Omental fat pad (tissue), 4 donors: Measurements from ENCODE around the gene RAP2A. TPM values are rescaled to one million over a fixed set of nuclear protein-coding genes. Genes with fewer than 3 reads are reported as not detected.

ENCODE experiments used
- ATAC-seq: fragments of 150-250 bp; one replicate; pipeline ENCODE4 v1.9.1; 2016; ENCODE audit warnings: mild to moderate bottlenecking, moderate library complexity; ENCODE audit not compliant: low FRiP score
- DNase-seq: peaks from one replicate; pipeline ENCODE4 v3.0.0-alpha.2; 2019; ENCODE audit warnings: low spot score
- CTCF ChIP-seq, 3 donors: fragments of 450-650 bp; IDR thresholded peaks; one replicate each; pipeline ENCODE4 v1.5.1; 2016 to 2017; ENCODE audit warnings: antibody characterized with exemption in 3 of 3, mild to moderate bottlenecking in 3 of 3, moderate library complexity in 2 of 3
- total RNA-seq, 4 donors: library from RNA; depleted of rRNA; stranded (reverse); fragments of >200 nt; gene quantifications; one replicate each; pipeline ENCODE4 v1.1.0, GENCODE V29; 2016

RAP2A gene
- total RNA-seq, 4 donors from 2014 or later, result 18.2 to 42.9 (median 29.6) TPM

GRCh38 chr13:97422118-97423054 is 11.6 kb upstream of the RAP2A start:
- no peak for TF ChIP-seq CTCF (IDR thresholded peaks at IDR 0.05)
- ATAC-seq (no peak), DNase-seq (no peak)

GRCh38 chr13:97423300-97424045 is 10.5 kb upstream of the RAP2A start:
- no peak for TF ChIP-seq CTCF (IDR thresholded peaks at IDR 0.05)
- DNase-seq (no peak), ATAC-seq (no peak)

GRCh38 chr13:97425590-97425989 is 8.4 kb upstream of the RAP2A start:
- DNase-seq (no peak), ATAC-seq (no peak)
- no peak for TF ChIP-seq CTCF (IDR thresholded peaks at IDR 0.05)

GRCh38 chr13:97426695-97427094 is 7.3 kb upstream of the RAP2A start:
- TF ChIP-seq CTCF (IDR thresholded peaks at IDR 0.05), result no peak
- DNase-seq (no peak), ATAC-seq (no peak)

- TF ChIP-seq CTCF (IDR thresholded peaks at IDR 0.05), result no peak
- DNase-seq (no peak), ATAC-seq (no peak)
These were observed 4.3 kb upstream of the RAP2A start for GRCh38 chr13:97429681-97430081.

- no peak for TF ChIP-seq CTCF (IDR thresholded peaks at IDR 0.05)
- DNase-seq (no peak), ATAC-seq (no peak)
These were observed 3.7 kb upstream of the RAP2A start for GRCh38 chr13:97430296-97430695.
